IPS-11a (cell line): ENCODE results near the gene KCNJ16.

Experiments
- H3K4me3 ChIP-seq: one replicate; pipeline ENCODE4 v1.5.1; 2013; ENCODE audit warnings: low read depth, low read length, control low read depth

KCNJ16 gene

GRCh38 chr17:70168044-70168976 is 93.3 kb downstream of the KCNJ16 start:
- peak overlapping the region; percentile 61 for H3K4me3 ChIP-seq

GRCh38 chr17:70168977-70169708 is 94.1 kb downstream of the KCNJ16 start, which contains the start of gene KCNJ2:
Gene KCNJ2, plus strand, starts transcription at chr17:70169532. Its CDS starts 5,508 bp downstream, at chr17:70175040.
- peak within 1 kb of the TSS; percentile 61 for H3K4me3 ChIP-seq

- peak overlapping the region; percentile 59 for H3K4me3 ChIP-seq
Observed at GRCh38 chr17:70169709-70170597, 94.9 kb downstream of the KCNJ16 start.

- H3K4me3 ChIP-seq = no peak overlapping the region
Observed at GRCh38 chr17:70171159-70171558, 96.1 kb downstream of the KCNJ16 start.

GRCh38 chr17:70172449-70172848 is 97.4 kb downstream of the KCNJ16 start:
- no peak overlapping the region for H3K4me3 ChIP-seq

- H3K4me3 ChIP-seq = no peak overlapping the region
Observed at GRCh38 chr17:70172923-70173322, 97.9 kb downstream of the KCNJ16 start.

GRCh38 chr17:70173681-70174080 is 98.7 kb downstream of the KCNJ16 start:
- H3K4me3 ChIP-seq = no peak overlapping the region

GRCh38 chr17:70181376-70181775 is 106.4 kb downstream of the KCNJ16 start:
- H3K4me3 ChIP-seq = no peak overlapping the region

- H3K4me3 ChIP-seq = no peak overlapping the region
Observed at GRCh38 chr17:70181866-70182265, 106.8 kb downstream of the KCNJ16 start.

GRCh38 chr17:70183508-70183907 is 108.5 kb downstream of the KCNJ16 start:
- no peak overlapping the region for H3K4me3 ChIP-seq

- no peak overlapping the region for H3K4me3 ChIP-seq
Observed at GRCh38 chr17:70184207-70184606, 109.2 kb downstream of the KCNJ16 start.

- no peak overlapping the region for H3K4me3 ChIP-seq
Observed at GRCh38 chr17:70184770-70185169, 109.7 kb downstream of the KCNJ16 start.
